Neural cell (in vitro differentiated cells): ENCODE results near the gene CAPN5.

Experiments used
- CTCF ChIP-seq: fragments of 450-650 bp; IDR thresholded peaks from 2 replicates; pipeline ENCODE4 v1.5.1; 2014; ENCODE audit warnings: antibody characterized with exemption, mild to moderate bottlenecking, moderate library complexity; ENCODE audit not compliant: poor library complexity, severe bottlenecking
- EP300 ChIP-seq: fragments of 450-650 bp; conservative IDR thresholded peaks from 2 replicates; pipeline ENCODE4 v1.6.1; 2014; ENCODE audit warnings: antibody characterized with exemption, mild to moderate bottlenecking, moderate library complexity; ENCODE audit not compliant: poor library complexity, severe bottlenecking
- EZH2 ChIP-seq: fragments of 200-600, 300-800 bp; shearing (Covaris generic), sonication (generic); IDR thresholded peaks from 2 replicates; pipeline ENCODE4 v1.6.1; 2014; ENCODE audit warnings: antibody characterized with exemption, low read length, borderline replicate concordance, mild to moderate bottlenecking; ENCODE audit not compliant: insufficient read depth, poor library complexity, severe bottlenecking
- MXI1 ChIP-seq: fragments of 450-650 bp; conservative IDR thresholded peaks from 2 replicates; pipeline ENCODE4 v1.6.1; 2014; ENCODE audit warnings: antibody characterized with exemption, mild to moderate bottlenecking; ENCODE audit not compliant: poor library complexity, severe bottlenecking
- POLR2AphosphoS5 ChIP-seq: IDR thresholded peaks from 2 replicates; pipeline ENCODE4 v1.6.1; 2012
- RAD21 ChIP-seq: fragments of 450-650 bp; conservative IDR thresholded peaks from 2 replicates; pipeline ENCODE4 v1.6.1; 2014; ENCODE audit warnings: antibody characterized with exemption, mild to moderate bottlenecking, moderate library complexity
- REST ChIP-seq: IDR thresholded peaks from 2 replicates; pipeline ENCODE4 v1.6.1; 2012; ENCODE audit warnings: borderline replicate concordance
- SMC3 ChIP-seq: fragments of 450-650 bp; conservative IDR thresholded peaks from 2 replicates; pipeline ENCODE4 v1.6.1; 2014; ENCODE audit warnings: antibody characterized with exemption, mild to moderate bottlenecking, moderate library complexity; ENCODE audit not compliant: poor library complexity
- TAF1 ChIP-seq: IDR thresholded peaks from 2 replicates; pipeline ENCODE4 v1.6.1; 2012; ENCODE audit warnings: low read depth

- no peak for TF ChIP-seq CTCF
- no peak for TF ChIP-seq TAF1
- TF ChIP-seq POLR2AphosphoS5: no peak
- TF ChIP-seq EZH2: no peak
- TF ChIP-seq EP300: no peak
- TF ChIP-seq RAD21: no peak
- TF ChIP-seq SMC3: no peak
- no peak for TF ChIP-seq MXI1
- TF ChIP-seq REST: no peak
Observed at GRCh38 chr11:77121096-77121640, 54.4 kb downstream of the CAPN5 start.
